Skeletal muscle satellite cell (primary cell): Measurements from ENCODE around the gene DPY19L1.
"Not testable (repeated sequence)": the region's sequence is repeated elsewhere in the genome, so short reads cannot be mapped to it uniquely, and the experiment has no call there.

Experiments
- H3K27me3 ChIP-seq: 2 replicates; pipeline ENCODE4 v1.7.0; 2013; ENCODE audit warnings: low read length; ENCODE audit not compliant: control insufficient read depth, insufficient read depth
- H3K36me3 ChIP-seq: 2 replicates; pipeline ENCODE4 v1.7.0; 2013; ENCODE audit warnings: mild to moderate bottlenecking, control low read depth, low read length; ENCODE audit not compliant: insufficient read depth
- H3K4me1 ChIP-seq: 2 replicates; pipeline ENCODE4 v1.7.0; 2013; ENCODE audit warnings: low read length; ENCODE audit not compliant: control insufficient read depth, insufficient read depth
- H3K4me2 ChIP-seq: 2 replicates; pipeline ENCODE4 v1.7.0; 2013; ENCODE audit warnings: mild to moderate bottlenecking, low read length
- H3K4me3 ChIP-seq: 2 replicates; pipeline ENCODE4 v1.7.0; 2013; ENCODE audit warnings: low read length
- H3K9ac ChIP-seq: 2 replicates; pipeline ENCODE4 v1.7.0; 2013; ENCODE audit warnings: mild to moderate bottlenecking, low read depth, low read length, moderate library complexity
- H3K9me3 ChIP-seq: replicated peaks from 2 replicates; pipeline ENCODE4 v1.7.0; 2013; ENCODE audit warnings: mild to moderate bottlenecking, control low read depth, low read length

Gene DPY19L1

GRCh38 chr7:34939175-34939574 is 98.1 kb downstream of the DPY19L1 start:
- H3K4me1 ChIP-seq, result no peaks in the 10 kb centered on the region
- H3K4me3 ChIP-seq, result no peak overlapping the region
- H3K4me2 ChIP-seq, result no peak overlapping the region
- no peak overlapping the region for H3K9ac ChIP-seq
- peaks cover 3% of the 10 kb centered on the region for H3K36me3 ChIP-seq
- H3K27me3 ChIP-seq, result no peaks in the 10 kb centered on the region
- no peaks in the 10 kb centered on the region for H3K9me3 ChIP-seq

- not testable (repeated sequence) for H3K9me3 ChIP-seq, H3K9ac ChIP-seq, H3K4me1 ChIP-seq, H3K27me3 ChIP-seq, H3K36me3 ChIP-seq, H3K4me3 ChIP-seq, H3K4me2 ChIP-seq
Observed at GRCh38 chr7:34935735-34936165, 101.5 kb downstream of the DPY19L1 start.

GRCh38 chr7:34931739-34932138 is 105.5 kb downstream of the DPY19L1 start:
- Histone ChIP-seq H3K4me2 (no peak overlapping the region), H3K9me3 (no peaks in the 10 kb centered on the region), H3K27me3 (no peaks in the 10 kb centered on the region), H3K36me3 (no peaks in the 10 kb centered on the region), H3K4me3 (no peak overlapping the region), H3K9ac (no peak overlapping the region), H3K4me1 (no peaks in the 10 kb centered on the region)

- not testable (repeated sequence) for H3K4me2 ChIP-seq, H3K27me3 ChIP-seq, H3K4me3 ChIP-seq, H3K36me3 ChIP-seq, H3K9ac ChIP-seq, H3K4me1 ChIP-seq, H3K9me3 ChIP-seq
Observed at GRCh38 chr7:34929783-34930182, 107.5 kb downstream of the DPY19L1 start.

GRCh38 chr7:34928560-34928959 is 108.7 kb downstream of the DPY19L1 start:
- Histone ChIP-seq H3K4me3 (no peak overlapping the region), H3K9me3 (no peaks in the 10 kb centered on the region), H3K4me2 (no peak overlapping the region), H3K27me3 (no peaks in the 10 kb centered on the region), H3K9ac (no peak overlapping the region), H3K4me1 (no peaks in the 10 kb centered on the region), H3K36me3 (no peaks in the 10 kb centered on the region)

- no peak overlapping the region for H3K4me3 ChIP-seq
- no peaks in the 10 kb centered on the region for H3K36me3 ChIP-seq
- H3K4me2 ChIP-seq, result no peak overlapping the region
- no peak overlapping the region for H3K9ac ChIP-seq
- H3K9me3 ChIP-seq, result no peaks in the 10 kb centered on the region
- no peaks in the 10 kb centered on the region for H3K27me3 ChIP-seq
- H3K4me1 ChIP-seq, result no peaks in the 10 kb centered on the region
Observed at GRCh38 chr7:34928052-34928451, 109.2 kb downstream of the DPY19L1 start.

- H3K4me1 ChIP-seq, H3K9me3 ChIP-seq, H3K4me3 ChIP-seq, H3K9ac ChIP-seq, H3K4me2 ChIP-seq, H3K36me3 ChIP-seq, H3K27me3 ChIP-seq: not testable (repeated sequence)
Observed at GRCh38 chr7:34920470-34920869, 116.8 kb downstream of the DPY19L1 start.

GRCh38 chr7:34919038-34919437 is 118.2 kb downstream of the DPY19L1 start:
- not testable (repeated sequence) for H3K4me1 ChIP-seq, H3K4me3 ChIP-seq, H3K36me3 ChIP-seq, H3K27me3 ChIP-seq, H3K9me3 ChIP-seq, H3K4me2 ChIP-seq, H3K9ac ChIP-seq

- not testable (repeated sequence) for H3K4me1 ChIP-seq, H3K36me3 ChIP-seq, H3K27me3 ChIP-seq, H3K9ac ChIP-seq, H3K9me3 ChIP-seq, H3K4me3 ChIP-seq, H3K4me2 ChIP-seq
Observed at GRCh38 chr7:34918198-34918861, 119.0 kb downstream of the DPY19L1 start.

GRCh38 chr7:34917515-34917914 is 119.8 kb downstream of the DPY19L1 start:
- H3K9ac ChIP-seq, H3K36me3 ChIP-seq, H3K4me1 ChIP-seq, H3K27me3 ChIP-seq, H3K4me2 ChIP-seq, H3K4me3 ChIP-seq, H3K9me3 ChIP-seq: not testable (repeated sequence)

GRCh38 chr7:34916267-34916666 is 121.0 kb downstream of the DPY19L1 start:
- Histone ChIP-seq H3K4me3 (no peak overlapping the region), H3K4me1 (no peaks in the 10 kb centered on the region), H3K27me3 (no peaks in the 10 kb centered on the region), H3K9ac (no peak overlapping the region), H3K4me2 (no peak overlapping the region), H3K36me3 (no peaks in the 10 kb centered on the region), H3K9me3 (no peaks in the 10 kb centered on the region)

- Histone ChIP-seq H3K4me3 (no peak overlapping the region), H3K27me3 (no peaks in the 10 kb centered on the region), H3K9ac (no peak overlapping the region), H3K36me3 (no peaks in the 10 kb centered on the region), H3K4me1 (no peaks in the 10 kb centered on the region), H3K9me3 (no peaks in the 10 kb centered on the region), H3K4me2 (no peak overlapping the region)
Observed at GRCh38 chr7:34912236-34912635, 125.0 kb downstream of the DPY19L1 start.
